Measurements from ENCODE around the gene MIPEP.

DNA sequence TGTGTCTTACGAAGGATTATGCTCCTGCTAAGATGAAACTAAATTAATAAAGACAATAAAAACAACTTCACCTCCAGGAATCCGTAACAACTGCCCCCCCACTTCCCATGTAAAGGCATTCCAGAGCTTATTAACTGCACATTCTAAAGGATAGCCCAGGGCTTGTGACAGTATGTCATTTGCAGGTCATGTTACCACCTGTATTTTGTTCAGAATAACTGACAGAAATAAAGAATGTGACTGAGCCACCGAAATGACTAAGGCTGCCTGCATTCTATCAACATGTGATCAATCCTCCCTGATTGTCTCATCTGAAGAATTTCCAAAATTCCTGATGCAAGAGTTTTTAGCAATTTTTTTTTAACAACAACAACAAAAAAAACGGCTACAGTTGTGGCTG is 117.2 kb downstream of the MIPEP start:
- TF ChIP-seq EP300 (IDR thresholded peaks at IDR 0.05) (no peak), CTCF (IDR thresholded peaks at IDR 0.05) (no peak)
